Measurements from ENCODE around the gene CDYL.

Gene CDYL

GRCh38 chr6:4776131-4776492, at the start of gene CDYL:
TSS of gene CDYL (plus strand) at chr6:4776404. CDS start at chr6:4776784, 380 bp downstream.
- peak; percentile 89 to 92 for DNase-seq

GRCh38 chr6:4726645-4727044, 49.6 kb upstream of the CDYL start:
- DNase-seq, result no peak

- DNase-seq, result no peak
Measured at GRCh38 chr6:4727217-4727616, 49.0 kb upstream of the CDYL start.

GRCh38 chr6:4727671-4728435, 48.4 kb upstream of the CDYL start:
- DNase-seq, result peak; percentile 32 to 34

GRCh38 chr6:4728436-4728769, 47.8 kb upstream of the CDYL start:
- no peak for DNase-seq

- no peak for DNase-seq
Measured at GRCh38 chr6:4728926-4729325, 47.3 kb upstream of the CDYL start.

GRCh38 chr6:4731996-4732395, 44.2 kb upstream of the CDYL start:
- DNase-seq, result no peak

- DNase-seq, result no peak
Measured at GRCh38 chr6:4732691-4733315, 43.4 kb upstream of the CDYL start.

- DNase-seq, result no peak
Measured at GRCh38 chr6:4736371-4736873, 39.8 kb upstream of the CDYL start.

GRCh38 chr6:4740032-4740431, 36.2 kb upstream of the CDYL start:
- DNase-seq, result no peak

- DNase-seq, result no peak
Measured at GRCh38 chr6:4743062-4743461, 33.1 kb upstream of the CDYL start.

- DNase-seq, result no peak
Measured at GRCh38 chr6:4743926-4744325, 32.3 kb upstream of the CDYL start.

- no peak for DNase-seq
Measured at GRCh38 chr6:4747588-4747987, 28.6 kb upstream of the CDYL start.

- DNase-seq, result no peak
Measured at GRCh38 chr6:4751823-4752464, 24.3 kb upstream of the CDYL start.

GRCh38 chr6:4756247-4756646, 20.0 kb upstream of the CDYL start:
- DNase-seq, result no peak

- DNase-seq, result no peak
Measured at GRCh38 chr6:4759997-4760396, 16.2 kb upstream of the CDYL start.

GRCh38 chr6:4760773-4761172, 15.4 kb upstream of the CDYL start:
- no peak for DNase-seq

GRCh38 chr6:4762294-4762693, 13.9 kb upstream of the CDYL start:
- DNase-seq, result no peak

- no peak for DNase-seq
Measured at GRCh38 chr6:4763921-4764320, 12.3 kb upstream of the CDYL start.

- no peak for DNase-seq
Measured at GRCh38 chr6:4768815-4769214, 7.4 kb upstream of the CDYL start.

- DNase-seq, result no peak
Measured at GRCh38 chr6:4772750-4773149, 3.5 kb upstream of the CDYL start.

- no peak for DNase-seq
Measured at GRCh38 chr6:4773181-4773580, 3.0 kb upstream of the CDYL start.

GRCh38 chr6:4774296-4774695, 1.9 kb upstream of the CDYL start:
- no peak for DNase-seq
